Activated B cell treated with CpG ODN at 0.5 μM for 24 hours (primary cell): ENCODE data around the gene TMEM130. TPM values are rescaled to one million over a fixed set of nuclear protein-coding genes. Genes with fewer than 3 reads are reported as not detected.

ENCODE experiments used
- ATAC-seq: fragments of 200-7000 bp; cut with Tn5 transposase; one replicate; pipeline ENCODE4 v1.10.0; 2021; ENCODE audit warnings: low read depth, mild to moderate bottlenecking, moderate library complexity
- CTCF ChIA-PET: fragments of 350-600 bp; sonication (Branson Sonifier 250); formaldehyde crosslinking; loops from one replicate; lab custom pipeline; 2021; ENCODE audit warnings: antibody characterized with exemption; lab: Charles Lee
- POLR2A ChIA-PET: fragments of 350-600 bp; sonication (Branson Sonifier 250); formaldehyde crosslinking; loops from one replicate; lab custom pipeline; 2021; ENCODE audit warnings: antibody characterized with exemption; lab: Charles Lee
- DNase-seq: peaks from one replicate; pipeline ENCODE4 v3.0.0; 2022
- H3K27ac Mint-ChIP-seq: one replicate; pipeline ENCODE4 v1.8.0; 2020; ENCODE audit warnings: mixed read lengths
- H3K27me3 Mint-ChIP-seq: one replicate; pipeline ENCODE4 v1.8.0; 2021; ENCODE audit warnings: mixed read lengths
- H3K36me3 Mint-ChIP-seq: one replicate; pipeline ENCODE4 v1.8.0; 2021; ENCODE audit warnings: low read depth, mixed read lengths
- H3K4me1 Mint-ChIP-seq: one replicate; pipeline ENCODE4 v1.8.0; 2021; ENCODE audit warnings: mixed read lengths
- H3K4me3 Mint-ChIP-seq: one replicate; pipeline ENCODE4 v1.8.0; 2020; ENCODE audit warnings: mild to moderate bottlenecking, mixed read lengths
- H3K9me3 Mint-ChIP-seq: one replicate; pipeline ENCODE4 v1.8.0; 2020; ENCODE audit warnings: mixed read lengths
- intact Hi-C: fragments of 100-400 bp; cut with micrococcal nuclease; formaldehyde crosslinking; loops from one replicate; pipeline ENCODE4 v1.15.1; 2024
- total RNA-seq: library from RNA; stranded (reverse); gene quantifications from 2 replicates; pipeline ENCODE4 v1.2.3, GENCODE V29; 2022
- TF ChIP-seq, protein P1 (sequence below): fragments of 200-600 bp; IDR thresholded peaks from one replicate; pipeline ENCODE4 v1.8.0; 2022; ENCODE audit warnings: antibody characterized with exemption, mild to moderate bottlenecking

Gene TMEM130
- total RNA-seq, 1 donor from 2014 or later = 0.31 TPM

DNA sequence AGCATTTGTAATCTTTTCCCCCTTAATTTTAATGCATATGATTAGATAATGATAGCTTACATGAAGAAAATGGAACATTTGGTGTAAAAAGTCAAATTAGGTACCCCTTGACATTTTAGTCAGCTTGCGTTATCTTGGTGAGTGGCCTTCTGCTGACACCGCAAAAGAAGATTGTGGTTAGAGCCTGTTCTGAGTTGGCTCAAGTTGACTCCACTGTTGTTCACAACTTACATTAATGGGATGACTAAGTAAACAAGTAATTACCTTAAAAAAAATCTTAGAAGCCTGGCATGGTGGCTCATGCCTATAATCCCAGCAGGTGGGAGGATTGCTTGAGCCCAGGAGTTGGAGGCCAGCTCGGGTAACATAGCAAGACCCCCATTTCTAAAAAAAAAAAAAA, 32.7 kb upstream of the TMEM130 start:
- Mint-ChIP-seq H3K27me3 (no peaks in the 10 kb centered on the region), H3K36me3 (peaks cover 86% of the 10 kb centered on the region), H3K9me3 (no peaks in the 10 kb centered on the region), H3K27ac (no peak overlapping the region), H3K4me1 (no peaks in the 10 kb centered on the region), H3K4me3 (no peak overlapping the region)
- ChIA-PET CTCF (no interaction called here), POLR2A (interaction anchor here (0.6 kb wide), 1 partner anchor 41 kb away, joined by 3 read pairs; no protein-coding TSS in a partner anchor)
- TF ChIP-seq, protein P1, sequence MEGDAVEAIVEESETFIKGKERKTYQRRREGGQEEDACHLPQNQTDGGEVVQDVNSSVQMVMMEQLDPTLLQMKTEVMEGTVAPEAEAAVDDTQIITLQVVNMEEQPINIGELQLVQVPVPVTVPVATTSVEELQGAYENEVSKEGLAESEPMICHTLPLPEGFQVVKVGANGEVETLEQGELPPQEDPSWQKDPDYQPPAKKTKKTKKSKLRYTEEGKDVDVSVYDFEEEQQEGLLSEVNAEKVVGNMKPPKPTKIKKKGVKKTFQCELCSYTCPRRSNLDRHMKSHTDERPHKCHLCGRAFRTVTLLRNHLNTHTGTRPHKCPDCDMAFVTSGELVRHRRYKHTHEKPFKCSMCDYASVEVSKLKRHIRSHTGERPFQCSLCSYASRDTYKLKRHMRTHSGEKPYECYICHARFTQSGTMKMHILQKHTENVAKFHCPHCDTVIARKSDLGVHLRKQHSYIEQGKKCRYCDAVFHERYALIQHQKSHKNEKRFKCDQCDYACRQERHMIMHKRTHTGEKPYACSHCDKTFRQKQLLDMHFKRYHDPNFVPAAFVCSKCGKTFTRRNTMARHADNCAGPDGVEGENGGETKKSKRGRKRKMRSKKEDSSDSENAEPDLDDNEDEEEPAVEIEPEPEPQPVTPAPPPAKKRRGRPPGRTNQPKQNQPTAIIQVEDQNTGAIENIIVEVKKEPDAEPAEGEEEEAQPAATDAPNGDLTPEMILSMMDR = no peak
- intact Hi-C loops = no loop called here
- ATAC-seq (no peak), DNase-seq (no peak)

- H3K27ac Mint-ChIP-seq = no peak overlapping the region
- POLR2A ChIA-PET = interaction anchor here (0.6 kb wide), 1 partner anchor 97 kb away, joined by 4 read pairs; no protein-coding TSS in a partner anchor
Observed at GRCh38 chr7:98900815-98901214, 31.0 kb upstream of the TMEM130 start.

GRCh38 chr7:98899816-98900215, 30.0 kb upstream of the TMEM130 start:
- Mint-ChIP-seq H3K36me3 (peaks cover 92% of the 10 kb centered on the region), H3K4me3 (no peak overlapping the region), H3K27me3 (no peaks in the 10 kb centered on the region), H3K9me3 (no peaks in the 10 kb centered on the region), H3K4me1 (no peaks in the 10 kb centered on the region), H3K27ac (no peak overlapping the region)
- ChIA-PET CTCF (no interaction called here), POLR2A (no interaction called here)
- ATAC-seq = no peak
- DNase-seq = no peak
- intact Hi-C loops = no loop called here
- TF ChIP-seq, protein P1 = no peak

More at GRCh38 chr7:98900815-98901214, 31.0 kb upstream of the TMEM130 start:
- no peaks in the 10 kb centered on the region for H3K27me3 Mint-ChIP-seq
- no peaks in the 10 kb centered on the region for H3K4me1 Mint-ChIP-seq
- no peak for DNase-seq
- CTCF ChIA-PET = no interaction called here
- H3K36me3 Mint-ChIP-seq = peaks cover 92% of the 10 kb centered on the region
- no peak for ATAC-seq
- intact Hi-C loops = no loop called here
- H3K9me3 Mint-ChIP-seq = no peaks in the 10 kb centered on the region
- TF ChIP-seq, protein P1 = no peak
- H3K4me3 Mint-ChIP-seq = no peak overlapping the region

- peaks cover 81% of the 10 kb centered on the region for H3K36me3 Mint-ChIP-seq
- intact Hi-C loops = no loop called here
- no peaks in the 10 kb centered on the region for H3K27me3 Mint-ChIP-seq
- peaks cover 2% of the 10 kb centered on the region for H3K4me1 Mint-ChIP-seq
- TF ChIP-seq, protein P1 = no peak
- no peak overlapping the region for H3K27ac Mint-ChIP-seq
- no peak overlapping the region for H3K4me3 Mint-ChIP-seq
- ATAC-seq (no peak), DNase-seq (no peak)
- H3K9me3 Mint-ChIP-seq = no peaks in the 10 kb centered on the region
- ChIA-PET CTCF (no interaction called here), POLR2A (no interaction called here)
Observed at GRCh38 chr7:98892609-98893008, 22.8 kb upstream of the TMEM130 start.

DNA sequence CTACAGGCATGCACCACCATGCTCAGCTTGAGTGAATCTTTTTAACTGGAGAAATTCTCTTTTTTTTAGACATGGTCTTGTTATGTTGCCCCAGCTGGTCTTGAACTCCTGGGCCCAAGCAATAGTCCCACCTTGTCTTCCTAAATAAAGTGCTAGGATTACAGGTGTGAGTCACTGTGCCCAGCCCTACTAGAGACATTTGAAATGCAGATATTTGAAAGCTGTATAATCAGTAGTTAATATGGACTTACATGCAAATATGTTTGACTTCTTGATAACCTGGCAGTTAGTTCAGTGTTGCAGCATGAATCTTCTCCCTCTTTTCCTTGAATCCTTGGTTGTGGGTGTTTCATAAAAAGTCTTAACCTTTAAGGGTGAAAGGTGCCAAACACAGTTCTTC, 17.2 kb upstream of the TMEM130 start:
- POLR2A ChIA-PET = no interaction called here
- CTCF ChIA-PET = no interaction called here
- no peaks in the 10 kb centered on the region for H3K9me3 Mint-ChIP-seq
- TF ChIP-seq, protein P1 = no peak
- H3K36me3 Mint-ChIP-seq = peaks cover 73% of the 10 kb centered on the region
- no peak overlapping the region for H3K4me3 Mint-ChIP-seq
- no peak overlapping the region for H3K27ac Mint-ChIP-seq
- peaks cover 2% of the 10 kb centered on the region for H3K4me1 Mint-ChIP-seq
- intact Hi-C loops = no loop called here
- no peak for DNase-seq
- H3K27me3 Mint-ChIP-seq = no peaks in the 10 kb centered on the region
- ATAC-seq = no peak
